Liver (tissue), 9 donors: ENCODE data around the gene EFNA3. TPM values are rescaled to one million over a fixed set of nuclear protein-coding genes. Genes with fewer than 3 reads are reported as not detected.

ENCODE experiments used
- DNase-seq: peaks from one replicate; pipeline ENCODE4 v3.0.0-alpha.2; 2017; ENCODE audit warnings: low spot score
- H3K27ac ChIP-seq, 2 donors: one replicate each; pipeline ENCODE4 v1.7.0; 2013; ENCODE audit warnings: inconsistent platforms in 2 of 2, low read length in 2 of 2, control low read depth in 1 of 2, low read depth in 1 of 2, mild to moderate bottlenecking in 1 of 2
- H3K27me3 ChIP-seq, 4 donors: one replicate each; pipeline versions ENCODE4 v1.6.1 to v1.7.0; 2013; ENCODE audit warnings: low read length in 3 of 4, inconsistent platforms in 1 of 4, mild to moderate bottlenecking in 1 of 4, moderate library complexity in 1 of 4; ENCODE audit not compliant: control insufficient read depth in 4 of 4, insufficient read depth in 4 of 4
- H3K36me3 ChIP-seq, 4 donors: one replicate each; pipeline versions ENCODE4 v1.6.1 to v1.7.0; 2013; ENCODE audit warnings: low read length in 3 of 4, mild to moderate bottlenecking in 3 of 4, low read depth in 1 of 4, moderate library complexity in 1 of 4; ENCODE audit not compliant: control insufficient read depth in 4 of 4, insufficient read depth in 3 of 4
- H3K4me1 ChIP-seq, 4 donors: one replicate each; pipeline versions ENCODE4 v1.6.1 to v1.7.0; 2013; ENCODE audit warnings: low read length in 3 of 4, mild to moderate bottlenecking in 3 of 4, moderate library complexity in 1 of 4; ENCODE audit not compliant: control insufficient read depth in 4 of 4, insufficient read depth in 4 of 4
- H3K4me3 ChIP-seq, 3 donors: one replicate each; pipeline versions ENCODE4 v1.6.1 to v1.7.0; 2013; ENCODE audit warnings: low read length in 3 of 3, control low read depth in 1 of 3, low read depth in 1 of 3, mild to moderate bottlenecking in 1 of 3
- H3K9ac ChIP-seq, 2 donors: one replicate each; pipeline ENCODE4 v1.7.0; 2013; ENCODE audit warnings: low read length in 2 of 2, mild to moderate bottlenecking in 2 of 2, moderate library complexity in 2 of 2, control low read depth in 1 of 2, low read depth in 1 of 2
- H3K9me3 ChIP-seq, 4 donors: one replicate each; pipeline versions ENCODE4 v1.6.1 to v1.7.0; 2013; ENCODE audit warnings: low read length in 3 of 4; ENCODE audit not compliant: control insufficient read depth in 4 of 4
- EGR1 ChIP-seq, 2 donors: IDR thresholded peaks; 2 replicates each; pipeline ENCODE4 v1.6.1; 2016 to 2018; ENCODE audit warnings: antibody characterized with exemption in 2 of 2, low read depth in 2 of 2
- FOXA1 ChIP-seq: IDR thresholded peaks from 2 replicates; pipeline ENCODE4 v1.6.1; 2016; ENCODE audit warnings: antibody characterized with exemption
- FOXA2 ChIP-seq: IDR thresholded peaks from 2 replicates; pipeline ENCODE4 v1.6.1; 2016; ENCODE audit warnings: antibody characterized with exemption
- GABPA ChIP-seq, 2 donors: IDR thresholded peaks in 1 of 2; conservative IDR thresholded peaks in 1 of 2; 2 replicates each; pipeline ENCODE4 v1.6.1; 2016; ENCODE audit warnings: antibody characterized with exemption in 2 of 2, mild to moderate bottlenecking in 1 of 2, moderate library complexity in 1 of 2
- HNF4A ChIP-seq, 2 donors: conservative IDR thresholded peaks; 2 replicates each; pipeline ENCODE4 v1.6.1; 2016; ENCODE audit warnings: antibody characterized with exemption in 2 of 2, mild to moderate bottlenecking in 2 of 2
- HNF4G ChIP-seq: IDR thresholded peaks from 2 replicates; pipeline ENCODE4 v1.6.1; 2016; ENCODE audit warnings: antibody characterized with exemption
- JUND ChIP-seq, 2 donors: IDR thresholded peaks; 2 replicates each; pipeline ENCODE4 v1.6.1; 2016; ENCODE audit warnings: antibody characterized with exemption in 2 of 2
- NR2F2 ChIP-seq: IDR thresholded peaks from 2 replicates; pipeline ENCODE4 v1.6.1; 2016; ENCODE audit warnings: antibody characterized with exemption
- RAD21 ChIP-seq, 2 donors: IDR thresholded peaks; 2 replicates each; pipeline ENCODE4 v1.6.1; 2016; ENCODE audit warnings: antibody characterized with exemption in 2 of 2, mild to moderate bottlenecking in 2 of 2
- RXRA ChIP-seq, 2 donors: IDR thresholded peaks; 2 replicates each; pipeline ENCODE4 v1.6.1; 2017 to 2018; ENCODE audit warnings: antibody characterized with exemption in 2 of 2, mild to moderate bottlenecking in 1 of 2
- SP1 ChIP-seq: IDR thresholded peaks from 2 replicates; pipeline ENCODE4 v1.6.1; 2018; ENCODE audit warnings: antibody characterized with exemption, mild to moderate bottlenecking
- TAF1 ChIP-seq: conservative IDR thresholded peaks from 2 replicates; pipeline ENCODE4 v1.6.1; 2016; ENCODE audit warnings: antibody characterized with exemption, mild to moderate bottlenecking
- YY1 ChIP-seq: IDR thresholded peaks from 2 replicates; pipeline ENCODE4 v1.6.1; 2016; ENCODE audit warnings: antibody characterized with exemption, mild to moderate bottlenecking
- WGBS: extraction: QIAGEN DNeasy Blood & Tissue Kit; methylation state at CpG from one replicate; pipeline ENCODE4 v1.1.7; 2013; 5-methylcytosine and 5-hydroxymethylcytosine counted together
- polyA plus RNA-seq, 2 donors: library from polyadenylated mRNA; stranded (reverse) in 1 of 2; unstranded in 1 of 2; fragments of 200-250 nt in 1 of 2; fragments of >200 nt in 1 of 2; fragmentation: Nextera tagmentation in 1 of 2; extraction: Ambion mirVana in 1 of 2; gene quantifications; one replicate each; pipeline versions ENCODE4 v1.2.1 to v1.2.3, GENCODE V29; 2013 to 2015
- total RNA-seq, 2 donors: library from RNA; depleted of rRNA; stranded (reverse); fragments of >200 nt; gene quantifications; one replicate each; pipeline ENCODE4 v1.2.3, GENCODE V29; 2014
- TF ChIP-seq, protein P1 (sequence below): IDR thresholded peaks from 2 replicates; pipeline ENCODE4 v1.6.1; 2016; ENCODE audit warnings: antibody characterized with exemption
- TF ChIP-seq, protein P2 (sequence below): IDR thresholded peaks from 2 replicates; pipeline ENCODE4 v1.6.1; 2016; ENCODE audit warnings: antibody characterized with exemption
- TF ChIP-seq, protein P3 (sequence below): IDR thresholded peaks from 2 replicates; pipeline ENCODE4 v1.6.1; 2016; ENCODE audit warnings: antibody characterized with exemption, mild to moderate bottlenecking
- TF ChIP-seq, protein P4 (sequence below): fragments of 150-350 bp; IDR thresholded peaks from 2 replicates; pipeline ENCODE4 v1.5.1; 2017; ENCODE audit warnings: improper control_type of control experiment, low read depth, low read length; ENCODE audit not compliant: missing input control
- donor health status: healthy.
- donor health status: healthy.
- donor health status: healthy.
- donor health status: healthy.
- donor health status: healthy.

Gene EFNA3
- total and polyA plus RNA-seq, 4 donors = 0.47 to 3.7 (median 1.1) TPM

DNA sequence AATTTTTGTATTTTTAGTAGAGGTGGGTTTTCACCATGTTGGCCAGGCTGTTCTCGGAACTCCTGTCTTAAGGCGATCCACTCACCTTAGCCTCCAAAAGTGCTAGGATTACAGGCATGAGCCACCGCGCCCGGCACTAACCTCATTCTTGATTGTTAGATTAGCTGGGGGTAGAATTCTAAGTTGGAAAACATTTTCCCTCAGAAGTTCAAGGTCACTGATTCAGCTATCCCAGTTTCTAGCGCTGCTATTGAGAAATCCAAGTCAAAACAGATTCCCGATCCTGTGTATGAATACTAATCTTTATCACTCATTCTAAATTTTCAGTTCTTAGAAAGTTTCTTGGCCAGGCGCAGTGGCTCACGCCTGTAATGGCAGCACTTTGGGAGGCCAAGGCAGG lies 24.7 kb downstream of the EFNA3 start:
- WGBS = 45% methylated on average over 9 of the region's 9 CpGs
- H3K9ac ChIP-seq = no peak overlapping the region
- H3K36me3 ChIP-seq = no peaks in the 10 kb centered on the region
- H3K27ac ChIP-seq = peak overlapping the region; percentile 95 to 100
- no peaks in the 10 kb centered on the region for H3K9me3 ChIP-seq
- TF ChIP-seq FOXA2 (no peak), NR2F2 (no peak), HNF4G (no peak), YY1 (peak; percentile 53), RXRA (IDR thresholded peaks at IDR 0.05) (peak; percentile 81), EGR1 (IDR thresholded peaks at IDR 0.05; ENCODE audit: low read depth in 2 of 2) (no peak), JUND (IDR thresholded peaks at IDR 0.05) (peak; percentile 26 to 35), TAF1 (no peak), RAD21 (IDR thresholded peaks at IDR 0.05) (no peak), GABPA (IDR thresholded peaks at IDR 0.05 in 1 of 2, conservative IDR thresholded peaks at IDR 0.05 in 1 of 2) (no peak), HNF4A (conservative IDR thresholded peaks at IDR 0.05) (peak; percentile 67 to 69), SP1 (peak; percentile 70), FOXA1 (no peak)
- TF ChIP-seq, protein P1, sequence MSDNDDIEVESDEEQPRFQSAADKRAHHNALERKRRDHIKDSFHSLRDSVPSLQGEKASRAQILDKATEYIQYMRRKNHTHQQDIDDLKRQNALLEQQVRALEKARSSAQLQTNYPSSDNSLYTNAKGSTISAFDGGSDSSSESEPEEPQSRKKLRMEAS = peak; percentile 24
- TF ChIP-seq, protein P2, sequence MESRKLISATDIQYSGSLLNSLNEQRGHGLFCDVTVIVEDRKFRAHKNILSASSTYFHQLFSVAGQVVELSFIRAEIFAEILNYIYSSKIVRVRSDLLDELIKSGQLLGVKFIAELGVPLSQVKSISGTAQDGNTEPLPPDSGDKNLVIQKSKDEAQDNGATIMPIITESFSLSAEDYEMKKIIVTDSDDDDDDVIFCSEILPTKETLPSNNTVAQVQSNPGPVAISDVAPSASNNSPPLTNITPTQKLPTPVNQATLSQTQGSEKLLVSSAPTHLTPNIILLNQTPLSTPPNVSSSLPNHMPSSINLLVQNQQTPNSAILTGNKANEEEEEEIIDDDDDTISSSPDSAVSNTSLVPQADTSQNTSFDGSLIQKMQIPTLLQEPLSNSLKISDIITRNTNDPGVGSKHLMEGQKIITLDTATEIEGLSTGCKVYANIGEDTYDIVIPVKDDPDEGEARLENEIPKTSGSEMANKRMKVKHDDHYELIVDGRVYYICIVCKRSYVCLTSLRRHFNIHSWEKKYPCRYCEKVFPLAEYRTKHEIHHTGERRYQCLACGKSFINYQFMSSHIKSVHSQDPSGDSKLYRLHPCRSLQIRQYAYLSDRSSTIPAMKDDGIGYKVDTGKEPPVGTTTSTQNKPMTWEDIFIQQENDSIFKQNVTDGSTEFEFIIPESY = no peak
- TF ChIP-seq, protein P3, sequence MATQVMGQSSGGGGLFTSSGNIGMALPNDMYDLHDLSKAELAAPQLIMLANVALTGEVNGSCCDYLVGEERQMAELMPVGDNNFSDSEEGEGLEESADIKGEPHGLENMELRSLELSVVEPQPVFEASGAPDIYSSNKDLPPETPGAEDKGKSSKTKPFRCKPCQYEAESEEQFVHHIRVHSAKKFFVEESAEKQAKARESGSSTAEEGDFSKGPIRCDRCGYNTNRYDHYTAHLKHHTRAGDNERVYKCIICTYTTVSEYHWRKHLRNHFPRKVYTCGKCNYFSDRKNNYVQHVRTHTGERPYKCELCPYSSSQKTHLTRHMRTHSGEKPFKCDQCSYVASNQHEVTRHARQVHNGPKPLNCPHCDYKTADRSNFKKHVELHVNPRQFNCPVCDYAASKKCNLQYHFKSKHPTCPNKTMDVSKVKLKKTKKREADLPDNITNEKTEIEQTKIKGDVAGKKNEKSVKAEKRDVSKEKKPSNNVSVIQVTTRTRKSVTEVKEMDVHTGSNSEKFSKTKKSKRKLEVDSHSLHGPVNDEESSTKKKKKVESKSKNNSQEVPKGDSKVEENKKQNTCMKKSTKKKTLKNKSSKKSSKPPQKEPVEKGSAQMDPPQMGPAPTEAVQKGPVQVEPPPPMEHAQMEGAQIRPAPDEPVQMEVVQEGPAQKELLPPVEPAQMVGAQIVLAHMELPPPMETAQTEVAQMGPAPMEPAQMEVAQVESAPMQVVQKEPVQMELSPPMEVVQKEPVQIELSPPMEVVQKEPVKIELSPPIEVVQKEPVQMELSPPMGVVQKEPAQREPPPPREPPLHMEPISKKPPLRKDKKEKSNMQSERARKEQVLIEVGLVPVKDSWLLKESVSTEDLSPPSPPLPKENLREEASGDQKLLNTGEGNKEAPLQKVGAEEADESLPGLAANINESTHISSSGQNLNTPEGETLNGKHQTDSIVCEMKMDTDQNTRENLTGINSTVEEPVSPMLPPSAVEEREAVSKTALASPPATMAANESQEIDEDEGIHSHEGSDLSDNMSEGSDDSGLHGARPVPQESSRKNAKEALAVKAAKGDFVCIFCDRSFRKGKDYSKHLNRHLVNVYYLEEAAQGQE = peak; percentile 86
- TF ChIP-seq, protein P4, sequence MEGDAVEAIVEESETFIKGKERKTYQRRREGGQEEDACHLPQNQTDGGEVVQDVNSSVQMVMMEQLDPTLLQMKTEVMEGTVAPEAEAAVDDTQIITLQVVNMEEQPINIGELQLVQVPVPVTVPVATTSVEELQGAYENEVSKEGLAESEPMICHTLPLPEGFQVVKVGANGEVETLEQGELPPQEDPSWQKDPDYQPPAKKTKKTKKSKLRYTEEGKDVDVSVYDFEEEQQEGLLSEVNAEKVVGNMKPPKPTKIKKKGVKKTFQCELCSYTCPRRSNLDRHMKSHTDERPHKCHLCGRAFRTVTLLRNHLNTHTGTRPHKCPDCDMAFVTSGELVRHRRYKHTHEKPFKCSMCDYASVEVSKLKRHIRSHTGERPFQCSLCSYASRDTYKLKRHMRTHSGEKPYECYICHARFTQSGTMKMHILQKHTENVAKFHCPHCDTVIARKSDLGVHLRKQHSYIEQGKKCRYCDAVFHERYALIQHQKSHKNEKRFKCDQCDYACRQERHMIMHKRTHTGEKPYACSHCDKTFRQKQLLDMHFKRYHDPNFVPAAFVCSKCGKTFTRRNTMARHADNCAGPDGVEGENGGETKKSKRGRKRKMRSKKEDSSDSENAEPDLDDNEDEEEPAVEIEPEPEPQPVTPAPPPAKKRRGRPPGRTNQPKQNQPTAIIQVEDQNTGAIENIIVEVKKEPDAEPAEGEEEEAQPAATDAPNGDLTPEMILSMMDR = no peak
- no peak for DNase-seq
- no peaks in the 10 kb centered on the region for H3K27me3 ChIP-seq
- peaks cover 3 to 44% (median 14%) of the 10 kb centered on the region in 4 donors for H3K4me1 ChIP-seq
- no peak overlapping the region for H3K4me3 ChIP-seq
